ENCODE data around the gene SLC24A5. TPM values are rescaled to one million over a fixed set of nuclear protein-coding genes. Genes with fewer than 3 reads are reported as not detected.

The SLC24A5 gene
- total and polyA plus RNA-seq, 2 of the 4 experiments (the other 2 are of a cell fraction) = not detected

DNA sequence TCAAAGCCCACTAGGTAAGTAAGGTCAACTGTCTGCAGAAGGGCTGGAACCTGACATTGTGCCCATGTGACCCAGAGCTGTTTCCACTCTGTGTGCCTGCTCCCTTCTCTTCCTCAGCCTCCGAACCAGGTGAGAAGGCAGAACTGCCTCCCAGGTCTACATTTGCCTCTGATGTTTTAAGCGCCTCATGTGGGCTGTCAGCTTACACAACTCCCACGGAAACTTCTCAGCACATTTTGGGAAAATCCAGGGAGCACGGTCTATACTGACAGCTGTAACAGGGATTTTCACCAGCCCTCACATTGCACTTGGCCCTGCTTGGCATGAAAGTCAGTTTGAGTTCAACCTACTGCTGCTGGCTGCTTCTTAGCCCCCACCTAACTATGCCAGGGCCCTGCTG, 46.9 kb upstream of the SLC24A5 start:
- Histone ChIP-seq H3K4me2 (ENCODE audit: low read depth, low read length) (no peak overlapping the region), H3K36me3 (ENCODE audit: control insufficient read depth, insufficient read depth, low read length) (no peaks in the 10 kb centered on the region), H3K56ac (ENCODE audit: extremely low read depth, insufficient read depth, low read length) (no peak overlapping the region), H2AK9ac (replicated peaks; ENCODE audit: low read depth, low read length, poor library complexity) (no peak overlapping the region), H2AFZ (replicated peaks; ENCODE audit: low read length, poor library complexity) (no peak overlapping the region), H4K5ac (ENCODE audit: low read depth, low read length) (no peak overlapping the region), H3K18ac (ENCODE audit: low read depth, low read length) (no peak overlapping the region), H3K4me1 (ENCODE audit: control insufficient read depth, insufficient read depth, low read length) (no peaks in the 10 kb centered on the region), H2BK20ac (ENCODE audit: low read depth, low read length) (no peak overlapping the region), H4K20me1 (ENCODE audit: insufficient read depth, low read length) (no peaks in the 10 kb centered on the region), H3K9me1 (ENCODE audit: insufficient read depth, low read length) (no peaks in the 10 kb centered on the region), H2BK15ac (ENCODE audit: low read depth, low read length) (no peak overlapping the region), H3K9ac (ENCODE audit: low read depth, low read length) (no peak overlapping the region), H3K79me1 (ENCODE audit: low read depth in 1 of 2, low read length in 2 of 2) (no peaks in the 10 kb centered on the region), H2AK5ac (ENCODE audit: low read depth, low read length) (no peak overlapping the region), H3K4ac (ENCODE audit: low read depth, low read length) (no peak overlapping the region), H4K8ac (ENCODE audit: low read depth in 2 of 2, low read length in 2 of 2) (no peak overlapping the region), H2BK5ac (ENCODE audit: low read depth, low read length, poor library complexity, severe bottlenecking) (no peak overlapping the region), H3K4me3 (ENCODE audit: insufficient read depth, low read depth, low read length) (no peak overlapping the region), H3K27ac (ENCODE audit: insufficient read depth, low read length) (no peak overlapping the region), H2BK120ac (ENCODE audit: low read depth, low read length) (no peak overlapping the region), H3K14ac (replicated peaks; ENCODE audit: low read depth, low read length) (no peak overlapping the region), H4K91ac (ENCODE audit: insufficient read depth, low read depth, low read length) (no peak overlapping the region), H3K9me3 (ENCODE audit: control insufficient read depth, insufficient read depth, low read length) (no peaks in the 10 kb centered on the region), H3K23ac (ENCODE audit: low read depth, low read length) (no peak overlapping the region), H3K27me3 (ENCODE audit: control insufficient read depth, insufficient read depth, low read length) (peaks cover 18% of the 10 kb centered on the region)
- CTCF ChIA-PET = no interaction called here
- intact Hi-C loops (cut with micrococcal nuclease) = no loop called here
- TF ChIP-seq FOS (IDR thresholded peaks at IDR 0.05; ENCODE audit: low read depth, low read length) (no peak), SMC3 (IDR thresholded peaks at IDR 0.05; ENCODE audit: low read depth, low read length) (no peak), MXI1 (IDR thresholded peaks at IDR 0.05; ENCODE audit: borderline replicate concordance, low read depth, low read length) (no peak), RCOR1 (IDR thresholded peaks at IDR 0.05; ENCODE audit: insufficient replicate concordance, low read length) (no peak), CEBPB (IDR thresholded peaks at IDR 0.05; ENCODE audit: low read depth, low read length) (no peak), NFE2L2 (IDR thresholded peaks at IDR 0.05; ENCODE audit: low read depth, low read length) (no peak), MAZ (IDR thresholded peaks at IDR 0.05; ENCODE audit: borderline replicate concordance, low read depth, low read length) (no peak)
- TF ChIP-seq, protein P1, sequence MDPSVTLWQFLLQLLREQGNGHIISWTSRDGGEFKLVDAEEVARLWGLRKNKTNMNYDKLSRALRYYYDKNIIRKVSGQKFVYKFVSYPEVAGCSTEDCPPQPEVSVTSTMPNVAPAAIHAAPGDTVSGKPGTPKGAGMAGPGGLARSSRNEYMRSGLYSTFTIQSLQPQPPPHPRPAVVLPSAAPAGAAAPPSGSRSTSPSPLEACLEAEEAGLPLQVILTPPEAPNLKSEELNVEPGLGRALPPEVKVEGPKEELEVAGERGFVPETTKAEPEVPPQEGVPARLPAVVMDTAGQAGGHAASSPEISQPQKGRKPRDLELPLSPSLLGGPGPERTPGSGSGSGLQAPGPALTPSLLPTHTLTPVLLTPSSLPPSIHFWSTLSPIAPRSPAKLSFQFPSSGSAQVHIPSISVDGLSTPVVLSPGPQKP (IDR thresholded peaks at IDR 0.05; ENCODE audit: borderline replicate concordance, low read depth, low read length) = no peak
- TF ChIP-seq, protein P2, sequence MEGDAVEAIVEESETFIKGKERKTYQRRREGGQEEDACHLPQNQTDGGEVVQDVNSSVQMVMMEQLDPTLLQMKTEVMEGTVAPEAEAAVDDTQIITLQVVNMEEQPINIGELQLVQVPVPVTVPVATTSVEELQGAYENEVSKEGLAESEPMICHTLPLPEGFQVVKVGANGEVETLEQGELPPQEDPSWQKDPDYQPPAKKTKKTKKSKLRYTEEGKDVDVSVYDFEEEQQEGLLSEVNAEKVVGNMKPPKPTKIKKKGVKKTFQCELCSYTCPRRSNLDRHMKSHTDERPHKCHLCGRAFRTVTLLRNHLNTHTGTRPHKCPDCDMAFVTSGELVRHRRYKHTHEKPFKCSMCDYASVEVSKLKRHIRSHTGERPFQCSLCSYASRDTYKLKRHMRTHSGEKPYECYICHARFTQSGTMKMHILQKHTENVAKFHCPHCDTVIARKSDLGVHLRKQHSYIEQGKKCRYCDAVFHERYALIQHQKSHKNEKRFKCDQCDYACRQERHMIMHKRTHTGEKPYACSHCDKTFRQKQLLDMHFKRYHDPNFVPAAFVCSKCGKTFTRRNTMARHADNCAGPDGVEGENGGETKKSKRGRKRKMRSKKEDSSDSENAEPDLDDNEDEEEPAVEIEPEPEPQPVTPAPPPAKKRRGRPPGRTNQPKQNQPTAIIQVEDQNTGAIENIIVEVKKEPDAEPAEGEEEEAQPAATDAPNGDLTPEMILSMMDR (conservative IDR thresholded peaks at IDR 0.05; ENCODE audit: low read depth, low read length) = no peak
- DNase-seq (no peak), ATAC-seq (ENCODE audit: low read depth) (no peak)
- no TSS peak for BruUV-seq (replicated peaks)
- dilution Hi-C loops (cut with HindIII; ENCODE audit: low sequenced_read_pairs, unreplicated experiment) = no loop called here
- 68% methylated on average over 3 of the region's 4 CpGs; no CpG with 5 or more reads in 1 of the 2 experiments for WGBS, 2 experiments (ENCODE audit: extremely low coverage in 2 of 2, insufficient read length in 1 of 2)
- in situ Hi-C loops (cut with MboI; ENCODE audit: low sequenced_read_pairs) = no loop called here
- POLR2A ChIA-PET (ENCODE audit: unreplicated experiment) = no interaction called here
